ENCODE measurements around the gene TLDC2. TPM values are rescaled to one million over a fixed set of nuclear protein-coding genes. Genes with fewer than 3 reads are reported as not detected.

TLDC2 gene
- 0.15 TPM in 1 of 2 replicates, not detected in the other for total RNA-seq (ENCODE audit: low replicate concordance)

DNA sequence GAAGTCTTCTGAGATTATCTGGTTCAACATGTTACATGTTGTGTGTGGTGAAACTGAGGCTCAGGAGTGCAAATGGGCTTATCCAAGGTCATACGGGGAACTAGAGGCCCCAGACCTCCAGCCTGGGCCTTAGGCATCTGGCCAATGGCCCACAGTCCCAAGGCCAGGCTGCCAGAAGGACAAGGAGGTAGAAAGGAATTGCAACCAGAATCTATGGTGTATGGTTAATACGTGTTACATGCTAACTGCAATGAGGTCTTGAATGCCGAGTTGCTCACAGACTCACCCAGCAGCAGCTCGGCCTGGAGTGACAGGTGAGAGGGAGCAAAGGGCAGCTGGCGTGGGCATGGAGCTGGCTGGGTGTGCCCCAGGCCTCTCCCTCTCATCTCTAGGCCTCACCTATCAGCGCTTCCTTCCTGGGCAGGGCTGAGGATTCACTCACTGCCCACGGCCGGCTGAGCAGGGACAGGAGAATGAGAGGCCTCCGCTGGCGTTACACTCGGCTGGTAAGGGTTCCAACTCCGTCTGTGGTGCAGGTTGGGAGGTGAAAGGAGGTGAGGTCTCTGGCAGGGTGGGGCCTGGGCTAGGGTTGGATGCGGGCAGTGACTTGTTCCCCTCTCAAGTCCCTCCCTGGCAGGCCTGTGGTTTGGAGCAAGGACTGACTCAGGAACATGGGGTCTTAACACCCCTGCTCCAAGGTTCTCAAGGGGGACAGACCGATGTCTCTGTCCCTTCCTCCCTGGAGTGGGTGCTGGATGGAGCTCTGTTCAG is at the start of gene TLDC2:
TSS of gene TLDC2 (plus strand) at position 437 of the 771 bp plus-strand sequence. CDS start at position 474, 37 bp downstream.

Other genes with a start within 250 kb of the TLDC2 start
- not detected in 2 replicates for gene SLA2, start 229.9 kb upstream of the TLDC2 start, total RNA-seq (ENCODE audit: low replicate concordance)
- gene NDRG3, start 130.0 kb upstream of the TLDC2 start, total RNA-seq (ENCODE audit: low replicate concordance) = 16.5 and 17.7 TPM in 2 replicates
- gene DSN1, start 102.4 kb upstream of the TLDC2 start, total RNA-seq (ENCODE audit: low replicate concordance) = 5.9 and 9.5 TPM in 2 replicates
- 11.1 and 44.2 TPM in 2 replicates for gene SAMHD1, start 75.6 kb downstream of the TLDC2 start, total RNA-seq (ENCODE audit: low replicate concordance)
- 2.8 and 4.2 TPM in 2 replicates for gene RBL1, start 219.9 kb downstream of the TLDC2 start, total RNA-seq (ENCODE audit: low replicate concordance)

All from smooth muscle cell of the coronary artery (primary cell).